ENCODE data around the gene PLOD2. TPM values are rescaled to one million over a fixed set of nuclear protein-coding genes. Genes with fewer than 3 reads are reported as not detected.

Gene PLOD2
- total RNA-seq, 4 donors from 2014 or later: 2.0 to 6.5 (median 4.1) TPM

DNA sequence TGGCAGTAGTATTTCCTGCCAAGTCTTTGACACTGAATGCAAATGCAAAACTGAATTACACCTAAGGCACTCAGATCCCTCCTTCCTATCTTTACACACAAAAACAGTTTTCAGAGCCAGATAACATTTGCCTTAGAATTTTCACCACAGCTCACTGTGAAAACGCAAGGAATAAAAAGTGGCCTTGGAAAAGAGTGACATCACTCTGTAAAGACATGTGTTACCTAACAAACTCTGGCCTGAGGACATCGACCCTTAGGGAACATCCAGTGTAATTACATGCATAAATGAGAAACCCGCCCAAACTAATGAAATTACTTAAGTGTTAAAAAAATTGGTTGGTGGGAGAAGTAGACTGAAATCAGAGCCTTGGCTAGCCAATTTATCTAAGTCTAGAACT is 88.9 kb downstream of the PLOD2 start:
- Histone ChIP-seq H3K27ac (no peak overlapping the region), H3K4me1 (no peaks in the 10 kb centered on the region), H3K9me3 (no peaks in the 10 kb centered on the region), H3K4me3 (no peak overlapping the region), H3K27me3 (no peaks in the 10 kb centered on the region), H3K36me3 (no peaks in the 10 kb centered on the region)
- in situ Hi-C loops (cut with MboI; ENCODE audit: low sequenced_read_pairs in 4 of 4): loop anchor here (25.0 kb wide), 2 partner anchors 240 to 515 kb away; no protein-coding TSS in a partner anchor
- TF ChIP-seq POLR2A (IDR thresholded peaks at IDR 0.05): no peak
- TF ChIP-seq, protein P1, sequence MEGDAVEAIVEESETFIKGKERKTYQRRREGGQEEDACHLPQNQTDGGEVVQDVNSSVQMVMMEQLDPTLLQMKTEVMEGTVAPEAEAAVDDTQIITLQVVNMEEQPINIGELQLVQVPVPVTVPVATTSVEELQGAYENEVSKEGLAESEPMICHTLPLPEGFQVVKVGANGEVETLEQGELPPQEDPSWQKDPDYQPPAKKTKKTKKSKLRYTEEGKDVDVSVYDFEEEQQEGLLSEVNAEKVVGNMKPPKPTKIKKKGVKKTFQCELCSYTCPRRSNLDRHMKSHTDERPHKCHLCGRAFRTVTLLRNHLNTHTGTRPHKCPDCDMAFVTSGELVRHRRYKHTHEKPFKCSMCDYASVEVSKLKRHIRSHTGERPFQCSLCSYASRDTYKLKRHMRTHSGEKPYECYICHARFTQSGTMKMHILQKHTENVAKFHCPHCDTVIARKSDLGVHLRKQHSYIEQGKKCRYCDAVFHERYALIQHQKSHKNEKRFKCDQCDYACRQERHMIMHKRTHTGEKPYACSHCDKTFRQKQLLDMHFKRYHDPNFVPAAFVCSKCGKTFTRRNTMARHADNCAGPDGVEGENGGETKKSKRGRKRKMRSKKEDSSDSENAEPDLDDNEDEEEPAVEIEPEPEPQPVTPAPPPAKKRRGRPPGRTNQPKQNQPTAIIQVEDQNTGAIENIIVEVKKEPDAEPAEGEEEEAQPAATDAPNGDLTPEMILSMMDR (IDR thresholded peaks at IDR 0.05 in 4 of 5, conservative IDR thresholded peaks at IDR 0.05 in 1 of 5): no peak
- ATAC-seq: no peak
- intact Hi-C loops (cut with DNase I; ENCODE audit: low total_unique reads): no loop called here
- DNase-seq: no peak

DNA sequence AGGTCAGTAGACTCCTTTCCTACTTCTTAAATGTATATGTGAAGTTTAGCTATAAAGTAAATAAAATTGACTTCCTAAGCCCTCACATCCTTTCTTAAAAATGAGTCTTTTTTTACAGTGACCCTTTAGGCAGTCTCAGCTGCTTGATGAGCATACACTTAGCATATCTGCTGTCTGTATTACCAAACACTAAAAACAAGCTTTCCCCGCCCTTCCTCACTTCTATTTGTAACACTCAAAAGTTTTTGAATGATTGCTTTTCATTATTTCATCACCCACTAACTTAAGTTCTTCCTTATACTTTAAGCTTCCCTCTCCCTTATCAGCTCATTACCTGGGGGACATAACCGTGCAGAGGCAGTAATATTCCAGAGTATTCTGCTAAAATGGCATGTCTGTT is 89.4 kb downstream of the PLOD2 start:
- ATAC-seq (no peak), DNase-seq (no peak)
- Histone ChIP-seq H3K9me3 (no peaks in the 10 kb centered on the region), H3K4me3 (no peak overlapping the region), H3K27me3 (no peaks in the 10 kb centered on the region), H3K36me3 (no peaks in the 10 kb centered on the region), H3K4me1 (no peaks in the 10 kb centered on the region), H3K27ac (no peak overlapping the region)
- TF ChIP-seq, protein P1 (IDR thresholded peaks at IDR 0.05 in 4 of 5, conservative IDR thresholded peaks at IDR 0.05 in 1 of 5): no peak
- no peak for TF ChIP-seq POLR2A (IDR thresholded peaks at IDR 0.05)
- in situ Hi-C loops (cut with MboI; ENCODE audit: low sequenced_read_pairs in 4 of 4) (loop anchor here (25.0 kb wide), 2 partner anchors 241 to 516 kb away; no protein-coding TSS in a partner anchor), intact Hi-C loops (cut with DNase I; ENCODE audit: low total_unique reads) (no loop called here)

DNA sequence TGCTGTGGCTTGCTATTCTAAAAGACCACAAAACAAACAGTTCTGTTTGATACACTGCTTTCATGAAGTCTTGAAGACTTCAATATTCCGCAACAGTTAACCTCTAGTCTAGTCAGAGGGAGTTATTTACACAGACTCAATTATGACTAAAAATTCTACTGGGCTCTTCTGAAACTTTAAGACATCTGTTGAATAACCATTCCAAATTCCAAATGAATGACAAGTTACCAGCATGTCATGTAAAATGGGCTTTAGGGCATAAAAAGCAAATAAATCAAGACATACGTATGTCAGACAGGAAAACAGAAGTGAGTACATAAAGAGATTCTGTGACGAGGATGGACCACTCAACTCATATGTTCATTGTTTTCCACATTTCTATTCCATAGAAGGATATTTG is 93.9 kb downstream of the PLOD2 start:
- Histone ChIP-seq H3K9me3 (no peaks in the 10 kb centered on the region), H3K4me1 (no peaks in the 10 kb centered on the region), H3K27ac (no peak overlapping the region), H3K36me3 (no peaks in the 10 kb centered on the region), H3K27me3 (no peaks in the 10 kb centered on the region), H3K4me3 (no peak overlapping the region)
- ATAC-seq: no peak
- no peak for DNase-seq
- intact Hi-C loops (cut with DNase I; ENCODE audit: low total_unique reads) (loop anchor here (5.0 to 10.0 kb wide), 2 partner anchors 508 to 570 kb away; no protein-coding TSS in a partner anchor), in situ Hi-C loops (cut with MboI; ENCODE audit: low sequenced_read_pairs in 4 of 4) (loop anchor here (10.0 to 25.0 kb wide), 5 partner anchors 108 to 520 kb away; no protein-coding TSS in a partner anchor)
- TF ChIP-seq, protein P1 (IDR thresholded peaks at IDR 0.05 in 4 of 5, conservative IDR thresholded peaks at IDR 0.05 in 1 of 5): no peak
- no peak for TF ChIP-seq POLR2A (IDR thresholded peaks at IDR 0.05)

DNA sequence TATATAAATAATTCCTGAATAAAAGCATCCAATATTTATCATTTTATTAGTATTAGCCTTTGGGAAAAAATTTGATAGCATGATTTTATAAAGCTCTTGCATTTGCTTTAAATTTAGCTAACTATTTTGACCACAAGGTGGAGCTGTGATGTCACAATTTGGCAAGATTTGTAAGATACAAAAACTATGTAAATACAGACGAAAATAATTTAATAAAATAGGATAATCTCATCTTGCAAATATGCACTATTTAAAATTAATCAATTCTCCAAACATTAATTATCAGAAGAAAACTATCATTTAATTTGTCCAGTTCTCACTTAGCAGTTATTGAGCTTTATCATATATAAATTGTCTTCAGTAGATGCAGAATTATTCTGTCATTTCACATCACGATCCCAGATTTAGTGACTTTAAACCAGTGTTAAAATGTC is 95.4 kb downstream of the PLOD2 start:
- DNase-seq (no peak), ATAC-seq (no peak)
- H3K27me3 ChIP-seq: no peaks in the 10 kb centered on the region
- no peak overlapping the region for H3K27ac ChIP-seq
- in situ Hi-C loops (cut with MboI; ENCODE audit: low sequenced_read_pairs in 4 of 4) (loop anchor here (10.0 to 25.0 kb wide), 5 partner anchors 109 to 522 kb away; no protein-coding TSS in a partner anchor), intact Hi-C loops (cut with DNase I; ENCODE audit: low total_unique reads) (loop anchor here (1.0 to 10.0 kb wide), 3 partner anchors 122 to 572 kb away; no protein-coding TSS in a partner anchor)
- H3K4me1 ChIP-seq: no peaks in the 10 kb centered on the region
- no peak overlapping the region for H3K4me3 ChIP-seq
- H3K9me3 ChIP-seq: no peaks in the 10 kb centered on the region
- H3K36me3 ChIP-seq: no peaks in the 10 kb centered on the region
- TF ChIP-seq, protein P1 (IDR thresholded peaks at IDR 0.05 in 4 of 5, conservative IDR thresholded peaks at IDR 0.05 in 1 of 5): peak; percentile 42 to 74 (median 48)
- no peak for TF ChIP-seq POLR2A (IDR thresholded peaks at IDR 0.05)

Measured in gastrocnemius medialis (tissue), 4 donors.